OCI-LY3 (cell line): ENCODE results near the gene MKNK1.

Experiments used
- H2AFZ ChIP-seq: fragments of 200-600, 300-600 bp; shearing (Covaris generic); 2 replicates; pipeline ENCODE4 v1.6.0; 2014; ENCODE audit warnings: antibody characterized with exemption, low read depth, low read length
- H3K27ac ChIP-seq: fragments of 200-600, 300-600 bp; sonication (generic); 2 replicates; pipeline ENCODE4 v1.5.1; 2014; ENCODE audit warnings: mild to moderate bottlenecking, low read length, moderate library complexity, mixed read lengths
- H3K27me3 ChIP-seq: fragments of 200-600, 300-600 bp; sonication (generic); 2 replicates; pipeline ENCODE4 v1.6.1; 2014; ENCODE audit warnings: low read depth, low read length, mixed read lengths
- H3K36me3 ChIP-seq: fragments of 200-600, 300-600 bp; sonication (generic); replicated peaks from 2 replicates; pipeline ENCODE3; 2014; ENCODE audit warnings: low read depth, low read length, mixed read lengths
- H3K4me1 ChIP-seq: fragments of 300-600, 200-600 bp; sonication (generic); 2 replicates; pipeline ENCODE4 v1.6.1; 2014; ENCODE audit warnings: low read length, mixed read lengths
- H3K4me2 ChIP-seq: fragments of 200-600, 300-600 bp; sonication (generic); 2 replicates; pipeline ENCODE4 v1.6.1; 2014; ENCODE audit warnings: low read length, mixed read lengths
- H3K4me3 ChIP-seq: fragments of 300-600, 200-600 bp; sonication (generic); 2 replicates; pipeline ENCODE4 v1.5.1; 2014; ENCODE audit warnings: antibody characterized with exemption, mild to moderate bottlenecking, low read length, moderate library complexity
- H3K79me2 ChIP-seq: fragments of 300-600, 200-600 bp; shearing (Covaris generic); 2 replicates; pipeline ENCODE4 v1.6.1; 2014; ENCODE audit warnings: mild to moderate bottlenecking, low read length, mixed read lengths
- H3K9ac ChIP-seq: fragments of 300-600, 200-600 bp; shearing (Covaris generic); 2 replicates; pipeline ENCODE4 v1.6.0; 2014; ENCODE audit warnings: mild to moderate bottlenecking, low read length, moderate library complexity
- H3K9me3 ChIP-seq: fragments of 200-600, 300-600 bp; shearing (Covaris generic); 2 replicates; pipeline ENCODE4 v1.6.1; 2014; ENCODE audit warnings: low read length, mixed read lengths; ENCODE audit not compliant: insufficient read depth
- H4K20me1 ChIP-seq: fragments of 200-600, 300-600 bp; sonication (generic); 2 replicates; pipeline ENCODE4 v1.6.1; 2016; ENCODE audit warnings: low read length, mixed read lengths; ENCODE audit not compliant: insufficient read depth
- EZH2phosphoT487 ChIP-seq: fragments of 200-600 bp; shearing (Covaris generic); IDR thresholded peaks from 2 replicates; pipeline ENCODE4 v1.6.1; 2018; ENCODE audit warnings: antibody characterized with exemption, mixed run types, low read depth
- TF ChIP-seq, protein P1 (sequence below): fragments of 200-600, 300-600 bp; sonication (generic); IDR thresholded peaks from 2 replicates; pipeline ENCODE4 v1.5.1; 2014; ENCODE audit warnings: antibody characterized with exemption, low read length, low read depth

The MKNK1 gene

DNA sequence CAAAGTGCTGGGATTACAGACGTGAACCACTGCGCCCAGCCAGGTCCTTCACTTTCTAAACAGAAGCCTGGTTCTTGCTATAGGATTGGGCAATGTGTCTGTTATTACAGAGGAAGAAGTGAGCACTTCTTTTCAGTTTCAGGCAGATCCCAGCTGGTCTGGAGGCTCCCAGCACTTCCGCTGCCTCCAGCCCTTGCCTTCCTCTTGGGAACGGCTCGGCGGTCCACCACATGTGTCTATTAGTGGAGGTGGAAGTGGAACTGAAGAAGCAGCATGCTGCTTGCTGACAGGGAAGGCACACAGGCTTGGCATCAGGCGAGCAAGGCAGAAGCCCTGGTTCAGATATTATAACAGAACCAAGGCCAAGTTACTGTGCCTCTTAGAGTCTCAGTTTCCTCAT, 17.0 kb downstream of the MKNK1 start:
- Histone ChIP-seq H3K79me2 (no peaks in the 10 kb centered on the region), H3K27me3 (no peaks in the 10 kb centered on the region), H3K27ac (no peak overlapping the region), H3K36me3 (peaks cover 3% of the 10 kb centered on the region), H4K20me1 (no peaks in the 10 kb centered on the region), H3K9me3 (no peaks in the 10 kb centered on the region), H3K4me2 (no peak overlapping the region), H3K4me1 (no peaks in the 10 kb centered on the region), H3K4me3 (no peak overlapping the region), H2AFZ (no peak overlapping the region), H3K9ac (no peak overlapping the region)
- TF ChIP-seq, protein P1, sequence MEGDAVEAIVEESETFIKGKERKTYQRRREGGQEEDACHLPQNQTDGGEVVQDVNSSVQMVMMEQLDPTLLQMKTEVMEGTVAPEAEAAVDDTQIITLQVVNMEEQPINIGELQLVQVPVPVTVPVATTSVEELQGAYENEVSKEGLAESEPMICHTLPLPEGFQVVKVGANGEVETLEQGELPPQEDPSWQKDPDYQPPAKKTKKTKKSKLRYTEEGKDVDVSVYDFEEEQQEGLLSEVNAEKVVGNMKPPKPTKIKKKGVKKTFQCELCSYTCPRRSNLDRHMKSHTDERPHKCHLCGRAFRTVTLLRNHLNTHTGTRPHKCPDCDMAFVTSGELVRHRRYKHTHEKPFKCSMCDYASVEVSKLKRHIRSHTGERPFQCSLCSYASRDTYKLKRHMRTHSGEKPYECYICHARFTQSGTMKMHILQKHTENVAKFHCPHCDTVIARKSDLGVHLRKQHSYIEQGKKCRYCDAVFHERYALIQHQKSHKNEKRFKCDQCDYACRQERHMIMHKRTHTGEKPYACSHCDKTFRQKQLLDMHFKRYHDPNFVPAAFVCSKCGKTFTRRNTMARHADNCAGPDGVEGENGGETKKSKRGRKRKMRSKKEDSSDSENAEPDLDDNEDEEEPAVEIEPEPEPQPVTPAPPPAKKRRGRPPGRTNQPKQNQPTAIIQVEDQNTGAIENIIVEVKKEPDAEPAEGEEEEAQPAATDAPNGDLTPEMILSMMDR: no peak
- no peak for TF ChIP-seq EZH2phosphoT487

DNA sequence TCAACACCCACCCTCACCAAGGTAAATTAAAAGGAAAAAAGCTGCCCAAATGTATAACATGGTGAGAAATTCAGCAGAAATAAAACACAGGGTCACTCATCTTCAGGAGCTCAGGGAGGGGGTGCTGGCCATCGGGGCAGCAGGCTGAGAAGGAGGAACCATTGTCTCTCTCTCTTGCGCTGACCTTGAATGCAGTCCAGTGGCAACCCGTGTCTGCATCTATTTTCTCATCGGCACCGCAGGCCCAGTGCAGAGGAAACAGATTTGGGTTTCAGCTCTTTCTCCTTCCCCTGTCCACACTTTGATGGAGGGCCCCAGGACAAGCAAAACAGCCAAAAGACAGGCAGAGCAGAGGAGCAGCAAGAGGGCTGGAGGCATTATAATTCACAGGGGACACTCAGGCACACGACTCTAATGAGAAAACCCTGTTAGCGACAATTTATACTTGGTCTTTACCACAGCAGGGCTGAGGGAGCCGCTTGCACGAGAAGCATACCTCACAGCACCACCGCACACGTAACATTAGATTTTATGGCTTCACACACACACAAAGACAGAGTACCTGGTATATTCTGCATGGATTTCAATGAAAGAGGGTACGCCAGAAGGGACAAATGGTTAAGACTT, 18.6 kb downstream of the MKNK1 start:
- no peak overlapping the region for H2AFZ ChIP-seq
- H3K36me3 ChIP-seq: peaks cover 3% of the 10 kb centered on the region
- H3K9ac ChIP-seq: no peak overlapping the region
- no peaks in the 10 kb centered on the region for H3K79me2 ChIP-seq
- no peaks in the 10 kb centered on the region for H3K27me3 ChIP-seq
- no peaks in the 10 kb centered on the region for H3K9me3 ChIP-seq
- H3K4me3 ChIP-seq: no peak overlapping the region
- no peak for TF ChIP-seq EZH2phosphoT487
- TF ChIP-seq, protein P1: no peak
- H3K27ac ChIP-seq: no peak overlapping the region
- no peaks in the 10 kb centered on the region for H4K20me1 ChIP-seq
- no peaks in the 10 kb centered on the region for H3K4me1 ChIP-seq
- no peak overlapping the region for H3K4me2 ChIP-seq

DNA sequence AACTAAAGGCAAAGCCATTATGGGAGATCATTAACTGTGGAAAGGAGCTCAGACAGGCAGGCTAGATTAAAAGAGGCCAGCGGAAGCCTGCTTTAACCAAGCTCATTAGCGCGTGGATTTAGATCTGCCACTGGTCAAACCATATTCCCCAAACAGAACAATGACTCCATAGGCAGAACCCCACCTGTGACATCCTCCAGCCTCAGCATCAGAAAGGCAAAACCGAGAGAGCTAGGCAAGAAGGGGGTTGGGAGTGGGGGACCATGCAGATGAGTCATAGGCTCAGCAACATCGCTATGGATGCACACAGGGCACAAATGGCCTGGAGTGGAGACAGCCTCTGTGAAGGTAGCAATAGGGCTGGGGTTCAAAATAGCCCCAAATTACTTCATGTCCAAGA, 20.6 kb downstream of the MKNK1 start:
- no peak overlapping the region for H2AFZ ChIP-seq
- H4K20me1 ChIP-seq: no peaks in the 10 kb centered on the region
- no peaks in the 10 kb centered on the region for H3K79me2 ChIP-seq
- no peaks in the 10 kb centered on the region for H3K4me1 ChIP-seq
- H3K4me2 ChIP-seq: no peak overlapping the region
- TF ChIP-seq, protein P1: no peak
- TF ChIP-seq EZH2phosphoT487: no peak
- no peak overlapping the region for H3K9ac ChIP-seq
- no peaks in the 10 kb centered on the region for H3K9me3 ChIP-seq
- H3K4me3 ChIP-seq: no peak overlapping the region
- no peaks in the 10 kb centered on the region for H3K27me3 ChIP-seq
- no peak overlapping the region for H3K27ac ChIP-seq
- H3K36me3 ChIP-seq: no peaks in the 10 kb centered on the region

DNA sequence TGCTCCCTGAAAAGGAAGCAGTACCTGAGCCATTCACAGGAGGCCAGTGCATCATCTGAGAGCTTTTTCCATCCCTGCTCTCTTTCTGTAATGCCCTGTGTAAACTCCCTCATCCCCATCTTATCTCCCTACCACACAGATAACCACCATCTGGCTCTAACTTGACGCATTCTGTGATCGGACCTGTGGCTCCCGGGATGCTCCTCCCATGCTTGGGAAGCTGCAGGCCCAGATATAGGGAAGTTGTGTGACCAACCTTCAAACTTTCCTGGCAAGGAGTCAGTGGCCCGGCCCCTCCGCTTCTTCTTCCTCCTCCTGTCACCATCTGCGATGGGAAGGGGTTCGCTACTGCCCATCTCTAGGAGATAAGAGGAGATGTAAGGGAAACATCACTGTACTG, 21.1 kb downstream of the MKNK1 start:
- Histone ChIP-seq H3K4me2 (no peak overlapping the region), H3K27me3 (no peaks in the 10 kb centered on the region), H3K4me3 (no peak overlapping the region), H3K9ac (no peak overlapping the region), H3K79me2 (no peaks in the 10 kb centered on the region), H2AFZ (no peak overlapping the region), H3K36me3 (no peaks in the 10 kb centered on the region), H3K9me3 (no peaks in the 10 kb centered on the region), H3K27ac (no peak overlapping the region), H4K20me1 (no peaks in the 10 kb centered on the region), H3K4me1 (no peaks in the 10 kb centered on the region)
- TF ChIP-seq EZH2phosphoT487: no peak
- TF ChIP-seq, protein P1: no peak
